Measurements from ENCODE around the gene SLC31A1. TPM values are rescaled to one million over a fixed set of nuclear protein-coding genes. Genes with fewer than 3 reads are reported as not detected.

The SLC31A1 gene
- total and polyA plus RNA-seq, 2 experiments from 2014 or later, result 15.0 to 32.1 TPM

GRCh38 chr9:113219186-113219936 is 2.0 kb upstream of the SLC31A1 start:
- Histone ChIP-seq H3K9me2 (ENCODE audit: insufficient read depth) (no peaks in the 10 kb centered on the region), H4K20me1 (replicated peaks; ENCODE audit: insufficient read depth) (no peaks in the 10 kb centered on the region), H3K4me1 (ENCODE audit: insufficient read depth) (peaks cover 9% of the 10 kb centered on the region; the same call in 1 of the 2 replicates), H3K36me3 (ENCODE audit: insufficient read depth) (no peaks in the 10 kb centered on the region), H3K4me3 (peak overlapping the region; percentile 97; the same call in 1 of the 2 replicates), H3K79me2 (replicated peaks; ENCODE audit: insufficient read depth) (peaks cover 55% of the 10 kb centered on the region), H3F3A (replicated peaks; ENCODE audit: low read depth) (no peaks in the 10 kb centered on the region), H2AFZ (no peak overlapping the region), H3K4me2 (peak overlapping the region; percentile 99; the same call in 1 of the 2 replicates), H3K27ac (ENCODE audit: low read depth) (no peak overlapping the region), H3K27me3 (ENCODE audit: insufficient read depth) (no peaks in the 10 kb centered on the region)
- peaks cover 15% of the 10 kb centered on the region for H3K4me1 Mint-ChIP-seq
- peaks cover 10% of the 10 kb centered on the region for H3K27me3 Mint-ChIP-seq (ENCODE audit: insufficient read depth, low read depth, poor library complexity)
- H3K4me3 Mint-ChIP-seq, result peak overlapping the region; percentile 98
- DNase-seq (ENCODE audit: low spot score) (no peak), ATAC-seq (no peak)
- no peak overlapping the region for H3K27ac Mint-ChIP-seq
- no peaks in the 10 kb centered on the region for H3K9me3 Mint-ChIP-seq
- H3K36me3 Mint-ChIP-seq (ENCODE audit: low read depth), result no peaks in the 10 kb centered on the region; the same call in 2 of the 3 replicates
- TF ChIP-seq POLR2AphosphoS5 (IDR thresholded peaks at IDR 0.05; ENCODE audit: low read depth) (no peak), EZH2phosphoT487 (IDR thresholded peaks at IDR 0.05; ENCODE audit: unreplicated experiment) (no peak)

DNA sequence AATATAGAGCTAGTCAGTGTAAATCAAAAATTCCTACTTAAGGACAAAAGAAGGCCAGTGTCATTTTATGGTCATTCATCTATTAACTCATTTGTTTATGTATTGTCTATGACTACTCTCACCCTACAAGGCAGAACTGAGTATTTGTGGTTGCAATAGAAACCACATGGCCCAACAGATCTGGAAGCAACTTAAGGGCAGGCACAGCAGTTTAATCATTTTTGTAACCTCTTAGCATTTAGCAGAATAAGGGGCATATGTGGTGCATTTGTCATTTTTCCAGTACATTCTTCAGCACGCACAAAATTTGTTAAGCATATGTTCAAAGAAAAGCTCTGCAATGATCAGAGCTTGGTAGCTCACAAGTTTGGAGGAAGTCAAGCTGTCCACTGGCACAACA is 1.4 kb upstream of the SLC31A1 start:
- no peak for TF ChIP-seq CTCF (conservative IDR thresholded peaks at IDR 0.05; ENCODE audit: low read depth in 2 of 2)
- no peak for TF ChIP-seq ZNF331 (CRISPR knock-in tag; IDR thresholded peaks at IDR 0.05; ENCODE audit: low read depth)
- no peak for TF ChIP-seq EZH2 (IDR thresholded peaks at IDR 0.05; ENCODE audit: low read depth, unreplicated experiment)
- TF ChIP-seq CREB1 (CRISPR knock-in tag; IDR thresholded peaks at IDR 0.05; ENCODE audit: low read depth), result no peak
- no peak for TF ChIP-seq ZNF114 (CRISPR knock-in tag; IDR thresholded peaks at IDR 0.05)
- no peak for TF ChIP-seq NANOG (IDR thresholded peaks at IDR 0.05; ENCODE audit: borderline replicate concordance)
- no peak for TF ChIP-seq EZH2phosphoT487 (IDR thresholded peaks at IDR 0.05; ENCODE audit: unreplicated experiment)
- no peak for TF ChIP-seq POLR2AphosphoS5 (IDR thresholded peaks at IDR 0.05; ENCODE audit: low read depth)
- TF ChIP-seq, protein P1, sequence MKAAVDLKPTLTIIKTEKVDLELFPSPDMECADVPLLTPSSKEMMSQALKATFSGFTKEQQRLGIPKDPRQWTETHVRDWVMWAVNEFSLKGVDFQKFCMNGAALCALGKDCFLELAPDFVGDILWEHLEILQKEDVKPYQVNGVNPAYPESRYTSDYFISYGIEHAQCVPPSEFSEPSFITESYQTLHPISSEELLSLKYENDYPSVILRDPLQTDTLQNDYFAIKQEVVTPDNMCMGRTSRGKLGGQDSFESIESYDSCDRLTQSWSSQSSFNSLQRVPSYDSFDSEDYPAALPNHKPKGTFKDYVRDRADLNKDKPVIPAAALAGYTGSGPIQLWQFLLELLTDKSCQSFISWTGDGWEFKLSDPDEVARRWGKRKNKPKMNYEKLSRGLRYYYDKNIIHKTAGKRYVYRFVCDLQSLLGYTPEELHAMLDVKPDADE (IDR thresholded peaks at IDR 0.05), result no peak
- no peak for TF ChIP-seq ZNF462 (CRISPR knock-in tag; IDR thresholded peaks at IDR 0.05)
- no peak overlapping the region for H2AFZ ChIP-seq
- no peaks in the 10 kb centered on the region; the same call in 2 of the 3 replicates for H3K36me3 Mint-ChIP-seq (ENCODE audit: low read depth)
- peaks cover 55% of the 10 kb centered on the region for H3K79me2 ChIP-seq (replicated peaks; ENCODE audit: insufficient read depth)
- no peaks in the 10 kb centered on the region for H4K20me1 ChIP-seq (replicated peaks; ENCODE audit: insufficient read depth)
- no peak for ATAC-seq
- peak overlapping the region; percentile 98 for H3K4me3 Mint-ChIP-seq
- H3K4me1 Mint-ChIP-seq, result peaks cover 15% of the 10 kb centered on the region
- DNase-seq (ENCODE audit: low spot score), result no peak
- no peak overlapping the region for H3K27ac ChIP-seq (ENCODE audit: low read depth)
- peak overlapping the region; percentile 97 for H3K4me3 ChIP-seq
- no peaks in the 10 kb centered on the region for H3F3A ChIP-seq (replicated peaks; ENCODE audit: low read depth)
- no peaks in the 10 kb centered on the region for H3K27me3 ChIP-seq (ENCODE audit: insufficient read depth)
- H3K4me1 ChIP-seq (ENCODE audit: insufficient read depth), result peaks cover 9% of the 10 kb centered on the region; the same call in 1 of the 2 replicates
- H3K9me2 ChIP-seq (ENCODE audit: insufficient read depth), result no peaks in the 10 kb centered on the region
- no peaks in the 10 kb centered on the region for H3K9me3 Mint-ChIP-seq
- peak overlapping the region; percentile 99 for H3K4me2 ChIP-seq
- H3K36me3 ChIP-seq (ENCODE audit: insufficient read depth), result no peaks in the 10 kb centered on the region
- H3K27ac Mint-ChIP-seq, result no peak overlapping the region
- peaks cover 9% of the 10 kb centered on the region for H3K27me3 Mint-ChIP-seq (ENCODE audit: insufficient read depth, low read depth, poor library complexity)

All from GM23338 (cell line).